ENCODE measurements around the gene NR2F1-AS1.

Gene NR2F1-AS1

DNA sequence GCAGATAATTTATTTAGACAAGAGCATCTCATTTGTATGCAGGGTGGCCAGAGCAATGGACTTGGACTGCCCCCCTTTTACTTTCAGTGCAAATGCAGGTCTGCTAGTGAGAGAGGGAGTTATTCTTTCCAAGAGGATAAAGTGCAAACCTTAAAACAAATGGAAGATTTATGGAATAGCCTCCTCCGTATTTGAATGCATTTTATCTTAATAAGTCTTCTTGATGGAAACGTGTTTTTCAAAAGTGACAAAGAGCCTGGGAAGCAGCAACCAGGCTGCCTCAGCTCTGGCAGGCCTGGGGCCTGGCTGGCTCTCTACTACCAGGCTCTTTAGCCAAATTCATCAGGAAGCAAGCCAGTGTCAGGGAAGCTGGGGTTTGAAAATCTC is 8.8 kb upstream of the NR2F1-AS1 start:
- TF ChIP-seq, protein P1, sequence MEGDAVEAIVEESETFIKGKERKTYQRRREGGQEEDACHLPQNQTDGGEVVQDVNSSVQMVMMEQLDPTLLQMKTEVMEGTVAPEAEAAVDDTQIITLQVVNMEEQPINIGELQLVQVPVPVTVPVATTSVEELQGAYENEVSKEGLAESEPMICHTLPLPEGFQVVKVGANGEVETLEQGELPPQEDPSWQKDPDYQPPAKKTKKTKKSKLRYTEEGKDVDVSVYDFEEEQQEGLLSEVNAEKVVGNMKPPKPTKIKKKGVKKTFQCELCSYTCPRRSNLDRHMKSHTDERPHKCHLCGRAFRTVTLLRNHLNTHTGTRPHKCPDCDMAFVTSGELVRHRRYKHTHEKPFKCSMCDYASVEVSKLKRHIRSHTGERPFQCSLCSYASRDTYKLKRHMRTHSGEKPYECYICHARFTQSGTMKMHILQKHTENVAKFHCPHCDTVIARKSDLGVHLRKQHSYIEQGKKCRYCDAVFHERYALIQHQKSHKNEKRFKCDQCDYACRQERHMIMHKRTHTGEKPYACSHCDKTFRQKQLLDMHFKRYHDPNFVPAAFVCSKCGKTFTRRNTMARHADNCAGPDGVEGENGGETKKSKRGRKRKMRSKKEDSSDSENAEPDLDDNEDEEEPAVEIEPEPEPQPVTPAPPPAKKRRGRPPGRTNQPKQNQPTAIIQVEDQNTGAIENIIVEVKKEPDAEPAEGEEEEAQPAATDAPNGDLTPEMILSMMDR (IDR thresholded peaks at IDR 0.05) = no peak

DNA sequence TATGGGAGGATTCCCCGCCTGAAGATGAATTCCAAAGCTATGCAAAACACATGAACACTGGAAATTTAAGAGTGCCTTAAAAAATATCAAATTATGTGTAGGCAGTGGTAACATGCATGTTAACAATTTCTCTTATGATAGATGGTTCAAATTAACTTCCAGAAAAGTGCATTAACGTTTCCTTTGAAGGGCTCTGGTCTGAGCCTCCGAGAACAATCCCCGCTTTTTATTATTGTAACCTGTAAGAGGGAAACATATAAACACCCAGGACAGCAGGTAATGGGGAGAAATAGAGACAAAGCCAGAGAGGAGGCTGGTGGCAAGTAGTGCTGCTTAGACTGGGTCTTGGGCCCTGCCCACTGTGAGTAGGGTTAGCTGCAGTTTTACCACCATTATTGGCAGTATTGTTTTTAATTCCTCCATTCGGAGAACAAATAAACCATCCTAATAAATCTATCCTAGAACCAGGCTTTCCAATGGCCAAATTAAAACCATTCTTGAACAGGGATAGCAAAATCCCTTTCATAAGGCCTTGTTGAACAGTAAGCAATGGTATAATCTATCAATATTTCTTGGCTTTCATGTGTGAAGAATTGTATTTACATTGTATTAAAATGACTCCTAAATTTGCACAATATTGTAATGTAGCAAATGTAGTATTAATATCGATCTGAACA is 8.3 kb upstream of the NR2F1-AS1 start:
- TF ChIP-seq, protein P1 (IDR thresholded peaks at IDR 0.05) = no peak

DNA sequence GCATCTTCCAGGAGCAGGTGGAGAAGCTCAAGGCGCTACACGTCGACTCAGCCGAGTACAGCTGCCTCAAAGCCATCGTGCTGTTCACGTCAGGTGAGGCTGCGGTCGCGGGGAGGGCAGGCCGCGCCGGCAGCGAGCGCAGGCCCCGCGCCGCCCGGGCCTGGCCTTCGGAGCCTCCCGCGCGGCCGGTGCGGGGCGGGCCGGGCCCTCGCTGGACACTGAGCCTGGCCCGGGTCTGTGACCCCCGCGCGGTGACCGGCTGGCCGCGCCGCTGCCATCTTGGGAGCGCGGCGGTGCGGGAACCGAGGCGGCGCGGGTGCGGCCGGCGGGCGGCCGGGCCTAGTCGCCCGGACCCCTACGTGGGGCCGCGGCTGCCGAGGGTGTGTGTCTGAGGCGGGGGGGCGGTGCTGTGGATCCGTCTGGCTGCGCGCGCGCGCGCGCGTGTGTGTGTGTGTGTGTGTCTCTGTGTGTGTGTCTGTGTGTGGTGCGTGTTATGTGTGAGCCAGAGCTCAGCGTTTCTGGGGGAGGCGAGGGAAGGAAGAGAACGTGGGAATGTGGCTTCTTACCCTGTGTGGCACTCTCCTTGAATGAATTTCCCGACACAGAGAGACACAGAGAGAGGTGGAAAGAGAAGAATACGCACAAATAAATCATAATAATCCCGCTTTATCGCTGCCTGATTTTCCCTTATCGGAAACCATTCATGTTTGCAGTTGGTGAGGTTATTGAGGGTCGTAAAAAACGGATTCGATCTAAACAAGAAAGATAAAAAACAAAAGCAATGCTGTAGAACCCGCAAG is 7.5 kb upstream of the NR2F1-AS1 start:
- TF ChIP-seq, protein P1 (IDR thresholded peaks at IDR 0.05) = no peak

DNA sequence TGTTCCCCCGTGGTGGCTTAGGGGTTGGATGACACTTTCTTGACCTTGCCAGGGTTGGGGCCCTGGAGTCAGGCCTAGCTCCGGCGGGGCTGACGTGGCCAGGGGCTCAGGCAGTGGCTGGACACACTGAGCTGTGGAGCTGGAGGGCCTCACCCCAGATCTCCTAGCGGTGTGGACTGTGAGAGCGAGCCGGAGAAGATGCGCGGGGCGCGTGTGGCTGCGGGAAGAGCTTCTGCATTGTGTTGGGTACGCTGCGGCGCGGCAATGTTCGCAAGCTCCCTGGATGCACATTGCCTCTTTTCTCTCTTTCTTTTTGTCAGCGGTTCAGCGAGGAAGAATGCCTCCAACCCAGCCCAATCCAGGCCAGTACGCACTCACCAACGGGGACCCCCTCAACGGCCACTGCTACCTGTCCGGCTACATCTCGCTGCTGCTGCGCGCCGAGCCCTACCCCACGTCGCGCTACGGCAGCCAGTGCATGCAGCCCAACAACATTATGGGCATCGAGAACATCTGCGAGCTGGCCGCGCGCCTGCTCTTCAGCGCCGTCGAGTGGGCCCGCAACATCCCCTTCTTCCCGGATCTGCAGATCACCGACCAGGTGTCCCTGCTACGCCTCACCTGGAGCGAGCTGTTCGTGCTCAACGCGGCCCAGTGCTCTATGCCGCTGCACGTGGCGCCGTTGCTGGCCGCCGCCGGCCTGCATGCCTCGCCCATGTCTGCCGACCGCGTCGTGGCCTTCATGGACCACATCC is 6.8 kb upstream of the NR2F1-AS1 start:
- TF ChIP-seq, protein P1 (IDR thresholded peaks at IDR 0.05) = no peak

DNA sequence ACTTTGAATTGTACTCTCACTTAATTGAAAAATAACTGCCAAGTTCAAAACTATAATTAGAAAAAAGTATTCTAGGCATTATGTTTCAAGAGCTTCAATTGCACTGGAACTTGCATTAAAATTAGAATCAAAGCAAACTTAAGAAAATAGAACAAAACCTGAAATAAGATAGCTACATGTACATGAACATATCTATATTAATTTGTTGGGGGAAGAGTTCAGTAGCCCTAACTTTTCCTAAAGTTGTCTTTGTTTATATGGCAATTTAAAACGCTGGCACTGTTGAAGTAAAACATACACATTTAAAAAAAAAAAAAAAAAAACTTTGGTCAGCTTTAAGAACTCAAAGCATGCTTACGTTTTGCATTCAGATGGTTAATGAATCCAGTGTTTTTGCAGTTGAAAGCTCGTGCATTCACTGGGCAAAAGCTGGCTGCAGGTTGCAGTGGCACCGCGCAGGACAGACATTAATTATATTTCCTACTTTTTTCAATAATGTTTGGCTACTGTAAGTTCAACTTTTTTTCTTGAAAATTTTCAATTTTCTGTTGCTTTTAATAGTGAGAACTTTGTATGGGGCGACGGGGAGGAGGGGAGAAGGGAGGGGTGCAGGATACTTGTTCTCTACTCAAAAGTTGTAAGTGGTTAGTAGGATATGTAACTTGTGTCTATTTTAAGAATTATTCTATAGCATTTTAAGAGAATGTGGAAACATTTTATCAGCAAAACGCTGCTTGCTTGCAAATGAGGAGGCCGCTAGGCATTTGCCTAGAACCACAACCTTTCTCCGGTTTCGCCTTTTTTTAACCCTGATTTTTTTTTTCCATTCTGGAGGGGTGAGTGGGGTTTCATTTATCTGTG is 5.9 kb upstream of the NR2F1-AS1 start:
- TF ChIP-seq, protein P1 (IDR thresholded peaks at IDR 0.05) = no peak

DNA sequence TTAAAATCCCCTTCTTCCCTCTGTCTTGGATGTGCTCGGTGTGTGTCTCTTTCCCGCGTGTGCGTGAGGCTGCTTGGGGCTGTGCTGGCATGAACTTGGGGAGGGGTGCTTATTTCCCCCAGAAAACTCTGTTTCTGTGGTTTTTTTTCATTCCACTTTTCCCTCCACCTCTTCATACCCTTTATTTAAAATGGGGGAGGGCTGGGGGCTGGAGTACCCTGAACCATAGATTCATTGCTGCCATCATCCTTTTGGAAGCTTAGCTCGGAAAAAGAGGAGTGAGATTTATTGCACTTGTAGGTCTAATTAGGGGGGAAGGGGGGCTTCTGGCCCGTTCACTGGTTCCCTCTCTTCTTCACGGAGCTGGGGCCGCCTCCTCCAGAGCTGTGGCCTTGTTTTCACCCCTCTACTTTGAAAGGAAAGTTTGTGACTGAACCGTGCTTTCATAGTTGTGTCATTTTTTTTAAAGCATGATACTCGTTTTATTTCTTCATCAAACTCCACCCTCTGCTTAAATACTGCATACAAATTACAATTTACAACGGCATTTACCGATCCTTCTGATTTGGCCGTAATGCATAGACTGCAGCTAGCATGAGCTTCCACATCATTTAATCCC is 4.9 kb upstream of the NR2F1-AS1 start:
- TF ChIP-seq, protein P1 (IDR thresholded peaks at IDR 0.05) = no peak
